ENCODE measurements around the gene CFAP298.

The CFAP298 gene

DNA sequence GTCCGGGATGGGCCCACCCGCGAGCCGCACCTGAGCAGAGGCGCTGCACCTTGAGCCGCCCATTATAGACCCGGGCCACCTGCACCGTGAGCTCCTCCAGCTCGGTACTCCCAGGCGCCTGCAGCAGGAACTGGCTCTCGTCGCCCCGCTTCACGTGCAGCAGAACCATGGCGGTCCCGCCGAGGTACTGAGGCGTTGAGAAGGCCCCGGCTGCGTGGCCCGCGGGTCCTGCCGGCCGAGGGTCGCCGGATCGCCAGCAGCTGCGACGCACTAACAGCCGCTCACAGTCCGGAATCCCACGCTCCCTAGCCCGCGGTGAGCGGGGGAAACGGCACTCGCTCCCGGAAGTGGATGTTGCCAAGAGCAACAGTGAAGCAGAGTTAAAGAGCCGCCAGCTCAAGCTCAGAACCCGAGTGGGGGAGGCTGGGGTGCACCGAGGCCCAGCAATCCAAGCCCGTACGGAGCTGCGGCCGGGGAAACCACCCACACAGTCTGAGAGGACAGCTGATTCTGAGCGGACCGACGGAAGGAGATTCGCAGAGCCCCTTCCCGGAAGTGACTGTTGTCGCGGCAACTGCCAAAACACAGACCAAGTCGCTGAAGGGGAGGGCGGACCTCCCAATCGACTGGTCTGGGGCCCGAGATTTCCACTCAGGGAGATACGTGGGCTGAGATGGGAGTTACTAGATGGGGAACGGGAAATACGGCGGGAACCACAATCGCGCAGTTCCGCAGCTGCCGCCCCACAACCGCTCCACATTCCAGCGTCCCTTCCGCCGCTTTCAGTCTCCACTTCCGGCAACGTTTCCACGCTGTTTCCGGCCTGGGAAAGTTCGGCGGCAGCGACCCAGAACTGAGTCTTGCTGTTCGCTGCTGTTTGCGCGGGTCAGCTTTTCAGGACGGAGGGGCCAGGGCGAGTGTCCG is at the start of gene CFAP298 (continued):
- peak; percentile 56; the same call in 1 of the 2 replicates for TF ChIP-seq ZNF184 (tag by site-specific recombination; IDR thresholded peaks at IDR 0.05)
- TF ChIP-seq, protein P1, sequence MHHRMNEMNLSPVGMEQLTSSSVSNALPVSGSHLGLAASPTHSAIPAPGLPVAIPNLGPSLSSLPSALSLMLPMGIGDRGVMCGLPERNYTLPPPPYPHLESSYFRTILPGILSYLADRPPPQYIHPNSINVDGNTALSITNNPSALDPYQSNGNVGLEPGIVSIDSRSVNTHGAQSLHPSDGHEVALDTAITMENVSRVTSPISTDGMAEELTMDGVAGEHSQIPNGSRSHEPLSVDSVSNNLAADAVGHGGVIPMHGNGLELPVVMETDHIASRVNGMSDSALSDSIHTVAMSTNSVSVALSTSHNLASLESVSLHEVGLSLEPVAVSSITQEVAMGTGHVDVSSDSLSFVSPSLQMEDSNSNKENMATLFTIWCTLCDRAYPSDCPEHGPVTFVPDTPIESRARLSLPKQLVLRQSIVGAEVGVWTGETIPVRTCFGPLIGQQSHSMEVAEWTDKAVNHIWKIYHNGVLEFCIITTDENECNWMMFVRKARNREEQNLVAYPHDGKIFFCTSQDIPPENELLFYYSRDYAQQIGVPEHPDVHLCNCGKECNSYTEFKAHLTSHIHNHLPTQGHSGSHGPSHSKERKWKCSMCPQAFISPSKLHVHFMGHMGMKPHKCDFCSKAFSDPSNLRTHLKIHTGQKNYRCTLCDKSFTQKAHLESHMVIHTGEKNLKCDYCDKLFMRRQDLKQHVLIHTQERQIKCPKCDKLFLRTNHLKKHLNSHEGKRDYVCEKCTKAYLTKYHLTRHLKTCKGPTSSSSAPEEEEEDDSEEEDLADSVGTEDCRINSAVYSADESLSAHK (tag by site-specific recombination; IDR thresholded peaks at IDR 0.05): peak; percentile 71
- no peak for TF ChIP-seq ZIC2 (tag by site-specific recombination; IDR thresholded peaks at IDR 0.05)
- TF ChIP-seq ZNF501 (tag by site-specific recombination; IDR thresholded peaks at IDR 0.05): no peak; the same call in 1 of the 2 replicates
- TF ChIP-seq ZNF76 (tag by site-specific recombination; IDR thresholded peaks at IDR 0.05; ENCODE audit: borderline replicate concordance, low read depth): peak; percentile 94
- TF ChIP-seq ZBTB20 (tag by site-specific recombination; IDR thresholded peaks at IDR 0.05): peak; percentile 91
- TF ChIP-seq ZNF19 (tag by site-specific recombination; IDR thresholded peaks at IDR 0.05; ENCODE audit: low read depth): no peak
- TF ChIP-seq, protein P2, sequence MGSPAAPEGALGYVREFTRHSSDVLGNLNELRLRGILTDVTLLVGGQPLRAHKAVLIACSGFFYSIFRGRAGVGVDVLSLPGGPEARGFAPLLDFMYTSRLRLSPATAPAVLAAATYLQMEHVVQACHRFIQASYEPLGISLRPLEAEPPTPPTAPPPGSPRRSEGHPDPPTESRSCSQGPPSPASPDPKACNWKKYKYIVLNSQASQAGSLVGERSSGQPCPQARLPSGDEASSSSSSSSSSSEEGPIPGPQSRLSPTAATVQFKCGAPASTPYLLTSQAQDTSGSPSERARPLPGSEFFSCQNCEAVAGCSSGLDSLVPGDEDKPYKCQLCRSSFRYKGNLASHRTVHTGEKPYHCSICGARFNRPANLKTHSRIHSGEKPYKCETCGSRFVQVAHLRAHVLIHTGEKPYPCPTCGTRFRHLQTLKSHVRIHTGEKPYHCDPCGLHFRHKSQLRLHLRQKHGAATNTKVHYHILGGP (tag by site-specific recombination; IDR thresholded peaks at IDR 0.05): no peak
- TF ChIP-seq, protein P3, sequence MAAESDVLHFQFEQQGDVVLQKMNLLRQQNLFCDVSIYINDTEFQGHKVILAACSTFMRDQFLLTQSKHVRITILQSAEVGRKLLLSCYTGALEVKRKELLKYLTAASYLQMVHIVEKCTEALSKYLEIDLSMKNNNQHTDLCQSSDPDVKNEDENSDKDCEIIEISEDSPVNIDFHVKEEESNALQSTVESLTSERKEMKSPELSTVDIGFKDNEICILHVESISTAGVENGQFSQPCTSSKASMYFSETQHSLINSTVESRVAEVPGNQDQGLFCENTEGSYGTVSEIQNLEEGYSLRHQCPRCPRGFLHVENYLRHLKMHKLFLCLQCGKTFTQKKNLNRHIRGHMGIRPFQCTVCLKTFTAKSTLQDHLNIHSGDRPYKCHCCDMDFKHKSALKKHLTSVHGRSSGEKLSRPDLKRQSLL (tag by site-specific recombination; IDR thresholded peaks at IDR 0.05): peak; percentile 72; the same call in 1 of the 2 replicates
- TF ChIP-seq ZXDB (tag by site-specific recombination; IDR thresholded peaks at IDR 0.05): peak; percentile 97
- no peak for TF ChIP-seq ZNF549 (tag by site-specific recombination; IDR thresholded peaks at IDR 0.05)
- 0 out of 2 replicates have a peak, but pooled peaks have one; percentile 66 for TF ChIP-seq ZNF624 (tag by site-specific recombination; IDR thresholded peaks at IDR 0.05)
- no peak for TF ChIP-seq ZNF302 (tag by site-specific recombination; IDR thresholded peaks at IDR 0.05; ENCODE audit: low read depth)
- TF ChIP-seq ZNF544 (tag by site-specific recombination; IDR thresholded peaks at IDR 0.05): no peak
- TF ChIP-seq HOXD13 (CRISPR knock-in tag; IDR thresholded peaks at IDR 0.05; ENCODE audit: borderline replicate concordance): no peak
- TF ChIP-seq, protein P4, sequence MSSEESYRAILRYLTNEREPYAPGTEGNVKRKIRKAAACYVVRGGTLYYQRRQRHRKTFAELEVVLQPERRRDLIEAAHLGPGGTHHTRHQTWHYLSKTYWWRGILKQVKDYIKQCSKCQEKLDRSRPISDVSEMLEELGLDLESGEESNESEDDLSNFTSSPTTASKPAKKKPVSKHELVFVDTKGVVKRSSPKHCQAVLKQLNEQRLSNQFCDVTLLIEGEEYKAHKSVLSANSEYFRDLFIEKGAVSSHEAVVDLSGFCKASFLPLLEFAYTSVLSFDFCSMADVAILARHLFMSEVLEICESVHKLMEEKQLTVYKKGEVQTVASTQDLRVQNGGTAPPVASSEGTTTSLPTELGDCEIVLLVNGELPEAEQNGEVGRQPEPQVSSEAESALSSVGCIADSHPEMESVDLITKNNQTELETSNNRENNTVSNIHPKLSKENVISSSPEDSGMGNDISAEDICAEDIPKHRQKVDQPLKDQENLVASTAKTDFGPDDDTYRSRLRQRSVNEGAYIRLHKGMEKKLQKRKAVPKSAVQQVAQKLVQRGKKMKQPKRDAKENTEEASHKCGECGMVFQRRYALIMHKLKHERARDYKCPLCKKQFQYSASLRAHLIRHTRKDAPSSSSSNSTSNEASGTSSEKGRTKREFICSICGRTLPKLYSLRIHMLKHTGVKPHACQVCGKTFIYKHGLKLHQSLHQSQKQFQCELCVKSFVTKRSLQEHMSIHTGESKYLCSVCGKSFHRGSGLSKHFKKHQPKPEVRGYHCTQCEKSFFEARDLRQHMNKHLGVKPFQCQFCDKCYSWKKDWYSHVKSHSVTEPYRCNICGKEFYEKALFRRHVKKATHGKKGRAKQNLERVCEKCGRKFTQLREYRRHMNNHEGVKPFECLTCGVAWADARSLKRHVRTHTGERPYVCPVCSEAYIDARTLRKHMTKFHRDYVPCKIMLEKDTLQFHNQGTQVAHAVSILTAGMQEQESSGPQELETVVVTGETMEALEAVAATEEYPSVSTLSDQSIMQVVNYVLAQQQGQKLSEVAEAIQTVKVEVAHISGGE (tag by site-specific recombination; conservative IDR thresholded peaks at IDR 0.05; ENCODE audit: low read depth): peak; percentile 100
- peak; percentile 92 for TF ChIP-seq ZNF629 (tag by site-specific recombination; IDR thresholded peaks at IDR 0.05)
- TF ChIP-seq ZNF354C (tag by site-specific recombination; IDR thresholded peaks at IDR 0.05; ENCODE audit: borderline replicate concordance, low read depth): no peak
- no peak for TF ChIP-seq ZNF510 (tag by site-specific recombination; IDR thresholded peaks at IDR 0.05; ENCODE audit: insufficient replicate concordance)
- TF ChIP-seq ZNF610 (tag by site-specific recombination; IDR thresholded peaks at IDR 0.05; ENCODE audit: borderline replicate concordance): peak; percentile 97
- no peak for TF ChIP-seq ZNF654 (tag by site-specific recombination; IDR thresholded peaks at IDR 0.05; ENCODE audit: low read depth)
- TF ChIP-seq, protein P5, sequence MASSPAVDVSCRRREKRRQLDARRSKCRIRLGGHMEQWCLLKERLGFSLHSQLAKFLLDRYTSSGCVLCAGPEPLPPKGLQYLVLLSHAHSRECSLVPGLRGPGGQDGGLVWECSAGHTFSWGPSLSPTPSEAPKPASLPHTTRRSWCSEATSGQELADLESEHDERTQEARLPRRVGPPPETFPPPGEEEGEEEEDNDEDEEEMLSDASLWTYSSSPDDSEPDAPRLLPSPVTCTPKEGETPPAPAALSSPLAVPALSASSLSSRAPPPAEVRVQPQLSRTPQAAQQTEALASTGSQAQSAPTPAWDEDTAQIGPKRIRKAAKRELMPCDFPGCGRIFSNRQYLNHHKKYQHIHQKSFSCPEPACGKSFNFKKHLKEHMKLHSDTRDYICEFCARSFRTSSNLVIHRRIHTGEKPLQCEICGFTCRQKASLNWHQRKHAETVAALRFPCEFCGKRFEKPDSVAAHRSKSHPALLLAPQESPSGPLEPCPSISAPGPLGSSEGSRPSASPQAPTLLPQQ (tag by site-specific recombination; IDR thresholded peaks at IDR 0.05): peak; percentile 86
- TF ChIP-seq MZF1 (tag by site-specific recombination; IDR thresholded peaks at IDR 0.05; ENCODE audit: borderline replicate concordance): peak; percentile 67; the same call in 1 of the 2 replicates
- TF ChIP-seq, protein P6, sequence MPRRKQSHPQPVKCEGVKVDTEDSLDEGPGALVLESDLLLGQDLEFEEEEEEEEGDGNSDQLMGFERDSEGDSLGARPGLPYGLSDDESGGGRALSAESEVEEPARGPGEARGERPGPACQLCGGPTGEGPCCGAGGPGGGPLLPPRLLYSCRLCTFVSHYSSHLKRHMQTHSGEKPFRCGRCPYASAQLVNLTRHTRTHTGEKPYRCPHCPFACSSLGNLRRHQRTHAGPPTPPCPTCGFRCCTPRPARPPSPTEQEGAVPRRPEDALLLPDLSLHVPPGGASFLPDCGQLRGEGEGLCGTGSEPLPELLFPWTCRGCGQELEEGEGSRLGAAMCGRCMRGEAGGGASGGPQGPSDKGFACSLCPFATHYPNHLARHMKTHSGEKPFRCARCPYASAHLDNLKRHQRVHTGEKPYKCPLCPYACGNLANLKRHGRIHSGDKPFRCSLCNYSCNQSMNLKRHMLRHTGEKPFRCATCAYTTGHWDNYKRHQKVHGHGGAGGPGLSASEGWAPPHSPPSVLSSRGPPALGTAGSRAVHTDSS (tag by site-specific recombination; IDR thresholded peaks at IDR 0.05): 0 out of 2 replicates have a peak, but pooled peaks have one; percentile 10
- TF ChIP-seq GLI2 (tag by site-specific recombination; IDR thresholded peaks at IDR 0.05; ENCODE audit: borderline replicate concordance, low read depth): no peak
